DMS53 (cell line): ENCODE results near the gene CADPS.
A peak's percentile ranks its signal among the peaks of the same experiment; 100 is the strongest.

Source experiments
- DNase-seq: peaks from one replicate; lab custom pipeline; 2025; lab: John Stamatoyannopoulos, UW

CADPS gene

DNA sequence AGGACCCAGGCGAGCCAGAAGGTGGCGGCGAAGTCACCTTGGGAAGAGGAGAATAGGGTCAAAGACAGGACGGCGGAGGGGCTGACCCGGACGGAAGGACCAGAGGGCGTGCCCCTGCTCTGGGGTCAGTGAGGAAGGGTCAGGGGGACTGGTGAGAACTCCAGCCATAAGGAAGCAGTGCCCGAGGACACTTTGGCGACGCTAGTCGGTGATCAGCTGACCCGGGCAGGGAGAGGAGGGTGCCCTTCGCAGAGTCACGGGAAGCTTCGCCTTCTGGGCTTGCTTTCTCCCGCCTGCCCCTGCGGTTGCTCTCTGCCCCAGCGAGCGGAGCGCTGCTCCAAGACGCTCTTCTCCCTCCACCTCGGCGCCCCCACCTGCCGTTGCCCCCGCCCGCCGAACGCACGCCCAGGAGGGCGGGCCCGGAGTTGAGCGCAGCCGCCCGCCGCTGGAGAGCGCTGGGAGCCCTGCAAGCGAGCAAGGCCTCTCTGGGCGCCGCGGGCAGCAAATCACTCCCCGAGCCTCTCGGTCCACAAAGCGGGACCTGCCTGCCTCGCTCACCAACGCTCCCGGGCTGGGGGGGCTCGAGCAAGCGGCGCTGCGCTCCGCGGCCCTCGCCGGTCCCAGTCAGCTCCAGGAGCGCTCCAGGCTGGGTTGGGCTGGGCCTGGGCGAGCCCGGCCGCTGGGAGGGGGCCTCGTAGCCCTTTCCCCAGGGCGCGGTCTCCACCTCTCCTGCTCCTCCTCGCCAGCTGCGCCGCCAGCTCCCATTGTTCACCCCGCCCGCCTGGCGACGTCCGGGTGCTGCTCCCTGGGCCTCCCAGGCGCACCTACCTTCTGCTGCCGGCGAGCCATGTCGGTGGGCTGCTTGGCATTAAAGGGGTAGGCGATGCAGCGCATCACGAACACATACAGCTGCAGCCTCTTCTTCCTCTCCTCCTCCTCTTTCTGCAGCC lies 1.2 kb downstream of the CADPS start:
- DNase-seq, result peak; percentile 71

DNA sequence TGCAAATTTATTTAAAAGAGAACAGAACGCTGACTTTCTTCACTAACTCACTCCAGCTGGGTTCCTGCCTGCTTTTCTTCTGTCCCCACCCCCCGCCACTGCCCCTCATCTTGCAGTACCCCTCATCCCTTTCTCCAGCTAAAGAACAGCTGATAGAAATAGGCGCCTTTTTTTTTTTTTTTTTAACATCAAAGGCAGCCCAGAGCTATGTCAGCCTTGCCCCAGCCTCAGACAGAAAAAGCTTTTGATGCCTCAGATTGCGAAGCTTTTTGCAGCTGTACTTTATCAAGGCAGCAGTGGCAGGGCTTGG lies 1.8 kb downstream of the CADPS start:
- DNase-seq, result no peak

DNA sequence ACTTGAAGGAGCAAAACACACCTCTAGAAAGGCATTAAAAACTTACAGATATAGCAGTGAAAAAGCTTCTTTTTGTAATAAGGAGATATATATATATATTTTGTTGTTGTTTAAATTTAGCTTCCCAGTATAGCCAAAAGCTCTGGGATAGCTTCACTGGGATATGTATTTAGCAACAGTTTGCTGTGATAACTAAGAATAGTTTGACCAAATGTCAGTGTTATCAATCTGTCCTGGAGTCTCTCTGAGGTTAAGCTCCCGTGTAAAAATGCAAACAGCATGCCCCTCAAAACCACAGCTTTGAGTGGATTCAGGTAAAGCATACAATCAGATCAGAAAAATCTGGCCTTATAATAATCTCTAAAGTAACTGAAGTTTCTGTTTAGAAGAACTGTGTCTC lies 2.9 kb downstream of the CADPS start:
- DNase-seq, result no peak

DNA sequence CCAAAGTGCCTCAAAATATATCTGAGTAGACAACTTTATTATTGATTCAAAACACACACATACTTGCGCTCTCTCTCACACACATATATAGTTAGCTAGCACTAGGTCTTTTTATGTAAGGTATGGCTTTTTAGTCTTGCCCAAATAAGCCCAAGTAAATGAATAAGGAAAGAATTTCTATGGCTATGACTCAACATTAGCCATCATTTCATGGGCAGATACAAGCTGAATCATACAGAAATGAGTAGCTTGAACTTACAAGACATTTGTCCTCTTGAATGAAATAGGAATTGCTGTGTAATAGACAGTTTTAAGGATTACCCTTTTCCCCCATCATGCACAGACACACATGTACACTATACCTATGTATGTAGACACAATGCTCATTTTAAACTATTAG lies 4.9 kb downstream of the CADPS start:
- DNase-seq, result no peak

DNA sequence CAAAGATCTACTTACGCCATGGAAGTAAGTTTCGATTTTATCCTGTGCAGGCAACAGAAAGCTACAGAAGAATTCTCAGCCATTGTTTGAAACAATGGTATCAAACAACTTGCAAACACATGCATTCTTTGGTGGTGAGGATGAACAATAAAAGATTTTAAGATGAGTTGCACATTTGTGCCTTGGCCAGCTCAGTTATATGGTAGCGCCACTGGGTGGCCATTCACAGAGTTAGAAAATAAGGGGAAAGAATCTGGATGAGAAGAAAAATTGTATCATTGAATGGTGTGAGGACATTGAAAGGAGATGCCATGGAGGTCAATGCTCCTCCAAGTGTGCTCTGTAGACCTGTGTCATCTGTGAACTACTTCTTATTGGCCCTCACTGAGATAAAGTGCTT lies 11.6 kb downstream of the CADPS start:
- no peak for DNase-seq

DNA sequence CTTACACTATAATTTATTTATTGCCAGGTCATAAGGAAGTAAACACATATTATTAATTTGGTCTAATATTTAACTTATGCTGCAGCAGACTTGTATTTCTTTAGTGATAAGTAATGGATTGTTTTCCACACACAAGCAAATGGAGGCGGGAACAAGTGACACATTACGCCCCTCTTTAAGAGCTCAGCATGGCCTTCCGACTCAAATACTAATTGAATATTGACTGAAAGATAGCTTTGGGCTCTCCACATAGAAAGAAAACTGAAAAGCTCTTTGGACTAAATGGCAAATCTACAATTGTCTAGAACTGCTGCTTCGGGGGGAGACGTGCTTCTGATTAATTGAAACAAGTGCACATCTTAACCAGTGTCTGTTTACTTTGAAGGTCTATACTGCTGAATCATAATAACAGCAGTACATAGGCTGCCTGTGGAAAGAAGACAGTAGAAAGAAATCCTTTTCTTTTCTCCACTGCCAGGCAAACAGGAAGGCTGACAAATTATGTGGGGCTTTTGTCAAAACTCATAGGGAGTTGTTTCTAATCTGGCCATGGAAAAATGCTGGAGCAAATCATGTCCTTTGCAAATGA lies 15.9 kb downstream of the CADPS start:
- DNase-seq, result no peak

DNA sequence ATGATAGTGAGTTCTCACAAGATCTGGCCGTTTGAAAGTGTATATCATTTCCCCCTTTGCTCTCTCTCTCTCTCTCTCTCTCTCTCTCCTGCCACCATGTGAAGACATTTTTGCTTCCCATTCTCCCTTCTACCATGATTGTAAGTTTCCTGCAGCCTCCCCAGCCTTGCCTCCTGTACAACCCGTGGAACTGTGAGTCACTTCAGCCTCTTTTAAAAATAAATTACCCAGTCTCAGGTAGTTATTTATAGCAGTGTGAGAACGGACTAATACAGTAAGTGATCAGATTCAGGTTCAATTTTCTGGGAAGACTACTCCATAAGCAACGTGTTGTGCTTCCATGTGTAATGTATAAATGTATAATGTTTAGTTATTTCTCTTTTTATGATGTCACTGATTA lies 29.2 kb downstream of the CADPS start:
- DNase-seq, result no peak

DNA sequence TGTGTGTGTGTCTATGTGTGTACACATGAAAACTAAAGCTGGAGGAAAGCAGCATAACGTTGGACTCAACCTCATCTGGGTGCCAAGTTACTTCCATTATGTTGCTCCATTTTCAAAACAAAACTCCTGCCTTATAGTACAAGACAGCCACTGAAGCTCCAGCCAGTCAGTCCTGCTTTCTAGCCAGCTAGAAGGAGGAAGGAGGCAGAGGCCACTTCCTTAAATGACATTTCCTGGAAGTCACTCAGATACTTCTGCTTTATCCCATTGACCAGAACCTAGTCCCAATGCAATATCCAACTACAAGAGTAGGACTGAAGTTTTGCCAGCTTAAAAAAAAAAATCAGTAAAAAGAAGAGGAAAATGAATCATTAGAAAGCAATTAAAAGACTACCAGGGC lies 31.7 kb downstream of the CADPS start:
- no peak for DNase-seq

DNA sequence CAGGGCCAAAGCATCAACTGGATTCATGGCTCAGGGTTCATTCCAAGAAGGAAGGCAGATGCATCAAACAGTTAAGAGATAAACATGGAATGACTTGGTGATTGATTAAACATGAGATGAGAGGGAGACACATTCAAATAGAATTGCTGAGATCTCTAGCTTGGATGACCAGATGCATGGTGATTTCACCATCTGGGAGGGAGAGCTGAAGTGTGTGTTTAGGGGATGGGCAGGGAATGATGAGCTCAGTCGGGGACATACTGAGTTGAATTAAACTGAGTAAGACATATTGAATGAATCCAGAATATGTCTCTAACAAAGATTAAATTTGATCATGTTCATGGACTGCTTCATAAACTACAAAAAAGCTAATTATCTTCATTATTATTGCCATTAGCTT lies 35.5 kb downstream of the CADPS start:
- peak; percentile 2 for DNase-seq

DNA sequence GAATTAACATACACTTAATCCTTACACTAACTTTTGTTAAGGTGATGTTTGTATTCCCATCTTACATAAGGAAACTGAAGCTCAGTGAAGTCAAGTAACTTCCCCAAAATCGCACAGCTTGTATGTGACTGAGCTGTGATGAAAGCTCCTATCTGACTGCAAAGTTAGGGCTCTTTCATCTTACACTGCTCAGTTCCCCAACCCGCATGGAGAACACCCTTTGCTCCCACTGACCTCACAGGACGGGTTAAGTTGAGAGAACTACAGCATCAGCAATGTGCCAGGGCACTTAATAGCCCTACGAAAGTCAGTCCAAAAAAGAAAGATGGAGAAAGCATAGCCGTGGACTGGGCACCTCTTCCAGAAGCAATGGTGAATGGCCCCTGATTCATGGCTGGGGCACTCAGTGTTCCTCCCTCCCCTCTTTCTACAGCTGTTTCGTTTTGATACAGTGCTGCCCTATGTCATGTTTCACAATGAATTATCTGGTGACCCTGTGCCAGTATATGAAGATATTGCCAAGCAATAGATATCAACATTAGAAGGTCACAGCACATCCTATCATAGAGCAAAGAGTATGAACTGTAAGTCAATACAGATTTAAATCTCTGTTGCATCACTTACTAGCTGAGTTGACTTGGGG lies 38.0 kb downstream of the CADPS start:
- no peak for DNase-seq

DNA sequence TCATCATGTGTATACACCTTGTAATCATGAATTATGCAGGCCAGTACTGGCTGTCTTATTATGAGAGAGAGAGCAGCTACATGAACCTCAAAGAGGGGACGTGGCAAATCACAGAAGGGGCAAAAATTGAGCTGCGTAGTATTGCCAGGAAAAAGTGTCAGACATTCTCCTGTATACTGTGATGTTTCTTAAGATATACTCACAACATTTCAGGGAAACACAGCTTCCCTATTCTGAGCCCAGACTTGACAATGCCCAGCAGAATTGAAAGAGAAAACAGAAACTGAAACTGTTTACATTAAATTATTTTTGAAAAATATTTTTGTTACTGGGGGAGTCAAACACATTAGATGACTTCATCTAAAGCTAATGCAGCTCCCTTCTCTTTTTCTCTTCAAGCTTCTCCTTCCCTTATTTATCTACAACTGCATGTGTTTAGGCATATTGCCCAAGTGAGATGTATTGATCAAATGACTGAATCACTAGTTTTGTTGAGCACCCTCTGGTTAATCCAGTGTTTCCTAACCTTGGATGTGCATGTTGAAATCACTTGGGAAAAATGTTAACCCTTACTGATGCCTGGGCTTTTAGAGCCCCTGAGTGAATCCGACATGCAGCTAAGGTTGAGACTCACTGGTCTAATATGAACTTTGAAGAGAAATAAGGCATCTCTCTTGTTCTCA lies 39.5 kb downstream of the CADPS start:
- no peak for DNase-seq

DNA sequence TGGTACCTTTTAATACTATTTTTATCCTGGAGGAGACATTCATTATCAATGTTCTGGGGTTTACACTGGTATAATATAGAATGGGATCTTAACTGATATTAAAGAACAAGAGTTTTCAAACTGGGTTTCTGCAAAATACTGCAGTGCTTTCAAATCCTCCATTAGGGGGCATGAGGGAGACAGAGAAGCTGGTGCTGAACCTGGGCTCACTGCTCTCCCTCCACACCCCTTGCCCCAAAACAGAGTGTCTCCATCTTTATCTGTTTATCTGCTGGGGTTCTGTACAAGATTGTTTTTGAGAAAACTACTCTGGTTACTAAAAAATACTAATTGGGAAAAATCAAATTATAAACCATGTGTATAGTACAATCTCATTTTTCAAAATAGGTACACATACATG lies 41.7 kb downstream of the CADPS start:
- DNase-seq, result peak; percentile 4

DNA sequence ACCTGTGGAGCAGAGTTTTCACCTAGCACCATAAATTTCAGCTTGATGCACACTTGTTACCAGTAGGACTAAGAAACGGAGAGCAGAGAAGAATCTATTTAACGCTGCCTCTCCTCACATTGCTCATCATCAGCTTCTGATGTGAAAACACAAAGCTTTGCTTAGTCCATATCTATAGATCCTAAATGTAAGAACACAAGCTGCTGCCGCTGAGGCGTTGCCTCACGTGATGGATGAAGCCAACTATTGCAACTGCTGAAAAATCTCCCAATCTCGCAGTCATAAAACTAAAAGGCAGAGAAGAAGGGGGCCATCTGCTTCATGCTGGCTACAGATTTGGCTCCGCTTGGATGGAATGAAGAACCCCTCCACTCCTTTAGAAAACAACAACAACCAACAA lies 42.7 kb downstream of the CADPS start:
- DNase-seq, result no peak

DNA sequence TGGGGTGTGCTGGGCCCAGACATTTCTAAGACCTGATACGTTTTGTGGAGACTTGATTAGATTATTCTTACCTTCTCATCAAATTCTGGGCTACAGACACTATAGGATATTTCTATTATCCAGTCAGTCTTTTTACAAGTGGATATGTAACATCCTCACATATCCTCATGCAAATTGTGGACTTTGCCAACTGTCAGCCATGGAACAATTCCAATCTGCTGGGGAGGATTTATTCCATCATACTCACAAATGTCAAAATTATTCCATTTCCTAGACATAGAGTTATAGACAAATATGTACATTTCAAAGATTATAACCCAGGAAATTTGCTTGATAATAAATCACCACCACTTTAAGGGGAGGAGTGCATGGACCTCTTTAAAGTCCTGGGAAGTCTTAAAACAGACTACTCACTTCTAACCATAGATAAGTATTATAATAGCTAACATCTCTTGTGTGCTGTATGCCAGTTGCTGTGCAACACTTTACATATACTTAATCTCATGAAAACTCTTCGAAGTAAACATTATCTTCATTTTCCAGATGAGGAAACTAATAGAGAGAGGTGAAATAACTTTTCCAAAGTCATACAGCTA lies 44.4 kb downstream of the CADPS start:
- no peak for DNase-seq

DNA sequence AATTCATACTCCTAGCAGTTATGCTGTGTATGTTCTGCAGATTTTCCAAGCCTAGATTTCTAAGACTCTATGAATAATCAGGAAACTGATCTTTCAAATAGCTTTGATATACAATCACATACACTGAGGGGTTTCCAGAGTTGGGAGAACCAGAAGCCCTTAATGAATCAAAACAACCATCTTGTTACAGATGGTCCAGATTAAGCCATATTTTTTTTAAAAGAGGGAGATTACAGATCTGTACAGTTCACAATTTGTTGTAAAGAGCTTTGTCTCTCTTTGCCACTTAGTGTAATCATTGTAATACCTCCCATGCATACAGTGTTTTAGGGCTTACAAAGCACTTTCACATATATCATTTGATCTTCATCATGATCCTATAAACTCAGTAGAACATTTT lies 47.7 kb downstream of the CADPS start:
- no peak for DNase-seq

DNA sequence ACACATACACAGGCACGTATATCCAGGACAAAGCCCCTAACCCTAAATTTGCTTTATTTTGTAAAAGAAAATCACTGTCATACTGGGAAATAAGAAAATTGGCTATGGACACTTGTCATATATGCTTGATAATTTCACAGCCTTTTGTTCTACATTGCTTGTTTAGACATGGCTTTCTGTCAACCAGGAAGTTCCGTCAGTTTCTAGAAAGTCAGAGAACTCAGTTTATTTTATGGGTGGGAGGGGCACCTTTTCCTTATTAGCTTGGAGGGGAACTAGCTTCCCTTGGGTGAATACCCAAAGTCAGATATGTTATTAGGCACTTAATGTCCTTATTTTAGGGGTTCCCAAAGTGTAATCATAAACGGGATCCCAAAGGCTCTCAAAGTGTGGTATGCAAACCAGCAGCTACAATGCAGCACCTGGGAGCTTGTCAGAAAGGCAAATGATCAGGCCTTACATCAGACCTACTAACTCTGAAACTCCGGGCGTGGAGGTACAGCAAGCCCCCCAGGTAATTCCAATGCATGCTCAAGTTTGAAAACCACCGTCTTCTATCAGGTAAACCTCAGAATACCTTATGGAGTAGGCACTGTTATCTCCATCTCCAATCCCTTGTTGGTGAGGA lies 50.1 kb downstream of the CADPS start:
- no peak for DNase-seq

DNA sequence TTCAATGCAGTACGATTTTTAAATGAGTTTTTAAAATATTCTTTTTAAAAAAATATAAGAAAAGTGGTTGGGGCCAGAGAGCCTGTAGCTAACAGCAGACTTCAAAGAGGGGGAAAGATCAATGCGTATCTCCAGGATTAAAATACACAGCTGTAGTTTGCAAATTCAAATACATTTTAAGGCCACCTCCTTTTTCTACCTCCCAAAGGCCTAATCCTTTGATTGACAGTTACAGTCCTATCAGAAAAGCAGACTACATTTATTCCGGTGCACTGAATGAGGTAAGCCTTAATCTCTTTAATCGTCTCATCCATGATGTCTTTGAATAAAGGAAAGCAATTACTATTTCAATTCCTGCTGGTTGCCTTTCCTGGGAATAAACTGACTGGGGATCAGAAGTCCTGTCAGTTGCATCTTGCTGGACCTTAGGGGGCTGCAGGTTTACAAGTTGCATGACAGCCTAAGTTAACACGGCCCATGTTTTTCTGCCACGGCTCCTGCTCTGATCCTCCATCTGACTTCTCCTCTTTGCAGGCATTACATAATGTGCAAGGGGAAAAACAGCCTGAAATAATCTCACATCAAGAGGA lies 51.7 kb downstream of the CADPS start:
- no peak for DNase-seq

DNA sequence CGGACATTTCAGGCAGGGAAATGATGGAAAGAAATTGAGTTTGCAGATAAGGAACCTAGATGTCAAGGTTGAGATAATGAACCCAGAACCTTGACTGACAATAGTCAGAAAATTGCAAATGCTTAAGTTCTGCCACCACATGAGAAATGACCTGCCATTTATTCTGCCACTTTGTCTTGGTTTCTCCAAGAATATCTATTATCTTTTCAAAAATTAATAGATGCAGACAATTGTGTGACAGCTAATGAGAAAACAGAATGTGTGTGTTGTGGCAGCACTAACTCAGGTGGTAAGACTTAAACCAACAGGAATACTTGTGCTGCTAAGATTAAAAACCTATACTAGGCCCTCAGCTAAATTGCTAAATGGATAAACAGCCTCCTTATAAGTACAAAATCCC lies 52.3 kb downstream of the CADPS start:
- DNase-seq, result no peak

DNA sequence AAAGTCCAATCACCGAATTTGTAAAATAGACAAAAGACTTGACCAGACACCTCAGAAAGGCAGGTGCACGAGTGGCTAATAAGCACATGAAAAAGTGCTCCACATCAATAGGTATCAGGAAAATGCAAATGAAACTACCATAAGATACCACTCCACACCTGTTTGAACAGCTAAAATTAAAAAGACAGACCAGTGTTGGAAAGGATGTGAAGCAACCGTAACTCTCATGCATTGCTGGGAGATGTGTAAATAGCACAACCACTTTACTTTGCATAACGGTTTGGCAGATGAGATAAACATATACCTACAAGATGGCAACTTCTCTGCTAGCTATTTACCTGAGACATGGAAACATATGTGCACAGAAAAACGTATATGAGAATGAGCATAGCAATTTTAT lies 56.9 kb downstream of the CADPS start:
- DNase-seq, result peak; percentile 0

DNA sequence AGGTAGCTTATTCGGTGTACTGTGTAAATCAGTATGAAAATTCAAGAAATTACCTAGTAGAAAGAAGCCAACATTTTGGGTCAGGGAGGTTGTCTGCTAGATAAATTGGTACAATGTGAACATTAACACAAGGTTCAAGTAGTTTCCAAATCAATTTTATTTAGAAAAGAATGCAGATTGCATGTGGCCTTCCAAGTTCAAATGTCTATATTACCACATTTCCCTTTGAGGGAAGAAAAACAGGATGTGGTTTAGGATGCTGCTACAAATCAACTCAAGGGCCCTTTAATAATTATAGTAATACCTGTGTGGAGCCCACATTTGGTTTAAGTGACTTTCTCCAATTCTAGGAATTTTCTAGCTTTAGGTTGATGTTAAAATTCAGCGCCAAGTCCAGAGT lies 57.5 kb downstream of the CADPS start:
- no peak for DNase-seq

DNA sequence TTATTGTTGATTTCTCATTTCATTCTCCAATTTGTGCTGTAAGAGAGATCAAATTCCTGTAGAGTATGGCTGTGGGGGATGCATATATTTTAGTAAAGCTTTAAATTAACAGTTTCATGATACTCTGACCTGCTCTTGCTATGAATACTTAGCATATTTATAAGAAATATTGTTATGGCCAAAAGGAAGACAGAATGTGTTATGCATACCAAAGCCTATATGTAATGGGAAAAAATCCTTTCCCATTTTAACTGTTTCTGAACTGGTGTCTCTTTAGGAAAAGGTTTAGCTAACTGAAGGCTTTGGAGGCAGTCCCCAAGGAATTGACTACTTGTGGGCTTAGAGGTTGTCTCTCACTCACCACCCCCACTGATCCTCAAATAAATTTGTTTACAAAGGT lies 59.2 kb downstream of the CADPS start:
- DNase-seq, result no peak

DNA sequence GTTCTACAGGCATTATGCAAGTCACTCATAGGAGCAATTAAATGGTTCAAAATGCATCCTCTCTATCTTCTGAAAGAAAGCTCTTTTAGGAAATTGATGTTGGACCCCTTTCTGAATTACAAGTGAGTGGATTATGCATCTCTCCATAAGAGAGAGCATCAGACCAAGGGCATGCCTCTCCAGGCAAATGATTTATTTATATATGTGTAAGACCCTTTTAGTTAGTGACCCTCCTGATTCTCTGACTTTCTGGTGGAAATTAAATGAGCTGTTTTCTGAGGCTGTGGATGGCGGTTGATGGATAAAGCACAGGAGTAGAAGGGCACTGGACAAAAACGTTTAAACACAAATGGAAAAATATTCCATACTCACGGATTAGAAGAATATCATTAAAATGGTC lies 62.6 kb downstream of the CADPS start:
- DNase-seq, result no peak
